Measurements from ENCODE around the gene GABRG3.
"Not testable (repeated sequence)": the region's sequence is repeated elsewhere in the genome, so short reads cannot be mapped to it uniquely, and the experiment has no call there.

- TF ChIP-seq POLR2AphosphoS5 (IDR thresholded peaks at IDR 0.05; ENCODE audit: low read depth, low read length); POLR2A (IDR thresholded peaks at IDR 0.05; ENCODE audit: low read depth, low read length); TAF1 (IDR thresholded peaks at IDR 0.05; ENCODE audit: low read depth, low read length); PAX5 (IDR thresholded peaks at IDR 0.05; ENCODE audit: insufficient read depth, low read length, severe bottlenecking); SPI1 (IDR thresholded peaks at IDR 0.05; ENCODE audit: low read depth, low read length): not testable (repeated sequence)
Observed at GRCh38 chr15:27004226-27004625, 33.2 kb downstream of the GABRG3 start.

Measured in GM12891 (cell line).